Pancreas (tissue), 10 donors: ENCODE measurements around the gene TBC1D8. TPM values are rescaled to one million over a fixed set of nuclear protein-coding genes. Genes with fewer than 3 reads are reported as not detected.

ENCODE experiments used
- ATAC-seq, 4 donors: fragments of 200-7000 bp; cut with Tn5 transposase; one replicate each; pipeline versions ENCODE4 v1.8.0 to v1.9.1; 2020; ENCODE audit warnings: mild to moderate bottlenecking in 4 of 4, moderate library complexity in 4 of 4
- DNase-seq, 6 donors: peaks; one replicate each; pipeline ENCODE4 v3.0.0-alpha.2; 2020
- FAIRE-seq: peaks from 2 replicates; lab custom pipeline; 2012; peaks lifted over from hg19 to GRCh38; lab: Jason Lieb, UNC
- H3K27ac ChIP-seq, 4 donors: fragments of 200-600 bp; sonication (generic); 1 replicate in 3 of 4; 2 replicates in 1 of 4; pipeline versions ENCODE4 v1.5.0 to v1.8.0; 2020
- H3K27me3 ChIP-seq, 4 donors: fragments of 200-600 bp; one replicate each; pipeline ENCODE4 v1.8.0; 2021
- H3K36me3 ChIP-seq, 3 donors: fragments of 200-600 bp; sonication (generic) in 1 of 3; one replicate each; pipeline versions ENCODE4 v1.5.0 to v1.8.0; 2020 to 2021
- H3K4me1 ChIP-seq, 3 donors: fragments of 200-600 bp; one replicate each; pipeline ENCODE4 v1.8.0; 2021
- H3K4me3 ChIP-seq, 4 donors: fragments of 200-600 bp; sonication (generic) in 2 of 4; one replicate each; pipeline versions ENCODE4 v1.5.0 to v1.8.0; 2020 to 2021
- H3K9me3 ChIP-seq, 4 donors: fragments of 200-600 bp; one replicate each; pipeline ENCODE4 v1.8.0; 2021
- CTCF ChIP-seq, 4 donors: fragments of 200-600 bp; sonication (generic) in 3 of 4; IDR thresholded peaks; one replicate each; pipeline versions ENCODE4 v1.5.0 to v1.8.0; 2021; ENCODE audit warnings: antibody characterized with exemption in 4 of 4
- WGBS, 2 donors: extraction: QIAGEN DNeasy Blood & Tissue Kit; methylation state at CpG; one replicate each; pipeline ENCODE4 v1.1.7; 2013; 5-methylcytosine and 5-hydroxymethylcytosine counted together
- intact Hi-C, 3 donors: fragments of 100-400 bp; cut with DNase I; formaldehyde crosslinking; loops; one replicate each; pipeline versions ENCODE4 v1.11.1 to v1.14.2; 2022
- polyA plus RNA-seq, 2 donors: library from polyadenylated mRNA; stranded (reverse); fragments of 200-250 nt; gene quantifications; one replicate each; pipeline ENCODE4 v1.2.3, GENCODE V29; 2013
- total RNA-seq, 6 donors: library from RNA; stranded (reverse); fragmentation: NEBNext Ultra II Directional in 4 of 6; extraction: Animal tissue kit (Norgen Biotek cat#: 25700) in 4 of 6; gene quantifications; one replicate each; pipeline versions ENCODE4 v1.2.1 to v1.2.4, GENCODE V29; 2021 to 2023
- donor health status: healthy with polysubstance abuse.
- donor health status: DM: no; HTN: no; CAD: no; lungs with moderate emphysema.
- donor health status: DM: no; HTN: no; CAD: no.
- donor health status: control.
- donor health status: control.
- donor health status: Bipolar disorder and iron deficiency.
- donor health status: DM: yes; HTN: yes; CAD: no.
- donor health status: DM: no; HTN: no; CAD: no.
- donor health status: DM: no; HTN: no; CAD: no.
- donor health status: DM: yes; HTN: yes; CAD: no.

Gene TBC1D8
- total and polyA plus RNA-seq, 8 donors, result 21.3 to 46.2 (median 35.0) TPM

- FAIRE-seq (no peak), ATAC-seq (peak; percentile 55 to 86 (median 81)), DNase-seq (peak in 2 of 6 donors; percentile 43 to 61)
- no peak overlapping the region for H3K27ac ChIP-seq
- 73 to 85% methylated on average over 3 of the region's 3 CpGs for WGBS, 2 donors
- H3K4me3 ChIP-seq, result no peak overlapping the region
- intact Hi-C loops, result no loop called here
- peaks cover 0 to 5% (median 0%) of the 10 kb centered on the region in 3 donors for H3K4me1 ChIP-seq
- no peaks in the 10 kb centered on the region for H3K27me3 ChIP-seq
- TF ChIP-seq CTCF (IDR thresholded peaks at IDR 0.05), result no peak
- no peaks in the 10 kb centered on the region for H3K9me3 ChIP-seq
- H3K36me3 ChIP-seq, result no peaks in the 10 kb centered on the region
Measured at GRCh38 chr2:101160454-101160853, 9.3 kb upstream of the TBC1D8 start.

- no peak overlapping the region for H3K4me3 ChIP-seq
- no peaks in the 10 kb centered on the region for H3K27me3 ChIP-seq
- no peak overlapping the region for H3K27ac ChIP-seq
- DNase-seq, result no peak
- H3K4me1 ChIP-seq, result peaks cover 0 to 5% (median 0%) of the 10 kb centered on the region in 3 donors
- no peak for TF ChIP-seq CTCF (IDR thresholded peaks at IDR 0.05)
- intact Hi-C loops, result no loop called here
- WGBS, 2 donors, result 80 to 100% methylated on average over 2 of the region's 2 CpGs
- FAIRE-seq, result no peak
- H3K36me3 ChIP-seq, result no peaks in the 10 kb centered on the region
- no peaks in the 10 kb centered on the region for H3K9me3 ChIP-seq
- ATAC-seq, result no peak
Measured at GRCh38 chr2:101159526-101159925, 8.3 kb upstream of the TBC1D8 start.

GRCh38 chr2:101157272-101157671 lies 6.1 kb upstream of the TBC1D8 start:
- WGBS, 2 donors, result 94 to 95% methylated on average over 6 of the region's 6 CpGs

GRCh38 chr2:101153787-101154186 lies 2.6 kb upstream of the TBC1D8 start:
- Histone ChIP-seq H3K27ac (no peak overlapping the region), H3K9me3 (no peaks in the 10 kb centered on the region), H3K27me3 (no peaks in the 10 kb centered on the region), H3K4me3 (no peak overlapping the region), H3K4me1 (peaks cover 10 to 23% (median 16%) of the 10 kb centered on the region in 3 donors), H3K36me3 (no peaks in the 10 kb centered on the region)
- ATAC-seq (no peak), FAIRE-seq (no peak), DNase-seq (no peak)
- TF ChIP-seq CTCF (IDR thresholded peaks at IDR 0.05), result no peak
- intact Hi-C loops, result loop anchor here in 2 of 3 donors (5.0 kb wide), 3 partner anchors 116 to 141 kb away; no protein-coding TSS in a partner anchor
- 52 to 65% methylated on average over 7 of the region's 7 CpGs for WGBS, 2 donors

More at GRCh38 chr2:101157272-101157671, 6.1 kb upstream of the TBC1D8 start:
- Histone ChIP-seq H3K9me3 (no peaks in the 10 kb centered on the region), H3K4me3 (no peak overlapping the region), H3K36me3 (no peaks in the 10 kb centered on the region), H3K4me1 (peaks cover 5 to 16% (median 11%) of the 10 kb centered on the region in 3 donors), H3K27me3 (no peaks in the 10 kb centered on the region), H3K27ac (no peak overlapping the region)
- ATAC-seq (no peak), DNase-seq (no peak), FAIRE-seq (no peak)
- intact Hi-C loops, result no loop called here
- no peak for TF ChIP-seq CTCF (IDR thresholded peaks at IDR 0.05)

- Histone ChIP-seq H3K9me3 (no peaks in the 10 kb centered on the region), H3K36me3 (no peaks in the 10 kb centered on the region), H3K27ac (no peak overlapping the region), H3K27me3 (no peaks in the 10 kb centered on the region), H3K4me1 (peaks cover 16 to 29% (median 16%) of the 10 kb centered on the region in 3 donors), H3K4me3 (no peak overlapping the region)
- DNase-seq, result peak in 1 of 6 donors; percentile 31
- no peak for TF ChIP-seq CTCF (IDR thresholded peaks at IDR 0.05)
- intact Hi-C loops, result loop anchor here in 2 of 3 donors (5.0 kb wide), 3 partner anchors 116 to 141 kb away; no protein-coding TSS in a partner anchor
- 71 to 76% methylated on average over 9 of the region's 9 CpGs for WGBS, 2 donors
- ATAC-seq, result no peak
- FAIRE-seq, result no peak
Measured at GRCh38 chr2:101153077-101153707, 2.0 kb upstream of the TBC1D8 start.
